GM23248 (cell line): ENCODE data around the gene TMEM151B. TPM values are rescaled to one million over a fixed set of nuclear protein-coding genes. Genes with fewer than 3 reads are reported as not detected.
"Not testable (repeated sequence)": the region's sequence is repeated elsewhere in the genome, so short reads cannot be mapped to it uniquely, and the experiment has no call there.

Source experiments
- DNase-seq: peaks from one replicate; pipeline ENCODE4 v3.0.0-alpha.2; 2015
- H2AFZ ChIP-seq: fragments of 200-600 bp; sonication (generic); 2 replicates; pipeline ENCODE4 v1.6.1; 2016; ENCODE audit warnings: antibody characterized with exemption
- H3F3A ChIP-seq: fragments of 200-600 bp; sonication (generic); 2 replicates; pipeline ENCODE4 v1.6.1; 2016; ENCODE audit warnings: mild to moderate bottlenecking, antibody characterized with exemption, mixed run types; ENCODE audit not compliant: insufficient read depth
- H3K27ac ChIP-seq: fragments of 200-600 bp; sonication (generic); 2 replicates; pipeline ENCODE4 v1.5.1; 2016; ENCODE audit warnings: mild to moderate bottlenecking
- H3K27me3 ChIP-seq: fragments of 200-600 bp; sonication (generic); replicated peaks from 2 replicates; pipeline ENCODE4 v1.6.1; 2016; ENCODE audit warnings: mild to moderate bottlenecking; ENCODE audit not compliant: insufficient read depth
- H3K36me3 ChIP-seq: fragments of 200-600 bp; sonication (generic); 2 replicates; pipeline ENCODE4 v1.6.1; 2016; ENCODE audit warnings: low read depth, mild to moderate bottlenecking
- H3K4me1 ChIP-seq: fragments of 200-600 bp; sonication (generic); 2 replicates; pipeline ENCODE4 v1.6.1; 2016; ENCODE audit warnings: mild to moderate bottlenecking; ENCODE audit not compliant: insufficient read depth
- H3K4me2 ChIP-seq: fragments of 200-600 bp; sonication (generic); one replicate; pipeline ENCODE4 v1.6.1; 2016; ENCODE audit warnings: mild to moderate bottlenecking; ENCODE audit not compliant: unreplicated experiment
- H3K4me3 ChIP-seq: fragments of 200-600 bp; sonication (generic); 2 replicates; pipeline ENCODE4 v1.5.1; 2016; ENCODE audit warnings: mild to moderate bottlenecking
- H3K79me2 ChIP-seq: fragments of 200-600 bp; sonication (generic); 2 replicates; pipeline ENCODE4 v1.6.1; 2016; ENCODE audit warnings: mild to moderate bottlenecking; ENCODE audit not compliant: insufficient read depth
- H3K9ac ChIP-seq: fragments of 200-600 bp; sonication (generic); 2 replicates; pipeline ENCODE4 v1.6.1; 2016; ENCODE audit warnings: mild to moderate bottlenecking
- H3K9me2 ChIP-seq: fragments of 200-600 bp; sonication (generic); 2 replicates; pipeline ENCODE4 v1.6.1; 2016; ENCODE audit warnings: mixed run types, mild to moderate bottlenecking, moderate library complexity; ENCODE audit not compliant: insufficient read depth
- H3K9me3 ChIP-seq: fragments of 200-600 bp; sonication (generic); one replicate; pipeline ENCODE4 v1.6.1; 2017; ENCODE audit warnings: low read depth
- H4K20me1 ChIP-seq: fragments of 200-600 bp; sonication (generic); 2 replicates; pipeline ENCODE4 v1.6.0; 2016; ENCODE audit not compliant: insufficient read depth
- EZH2 ChIP-seq: fragments of 200-600 bp; sonication (generic); IDR thresholded peaks from 2 replicates; pipeline ENCODE4 v1.6.1; 2018; ENCODE audit warnings: antibody characterized with exemption, mild to moderate bottlenecking; ENCODE audit not compliant: insufficient read depth, poor library complexity, severe bottlenecking
- EZH2phosphoT487 ChIP-seq: fragments of 200-600 bp; sonication (generic); IDR thresholded peaks from 2 replicates; pipeline ENCODE4 v1.6.1; 2018; ENCODE audit warnings: antibody characterized with exemption, moderate library complexity, mild to moderate bottlenecking, low read depth; ENCODE audit not compliant: insufficient read depth
- whole genome bisulfite sequencing, 2 experiments: methylation state at CpG; one replicate each; pipeline ENCODE4 v1.1.6; 2015 to 2017; ENCODE audit warnings: low lambda C conversion rate in 2 of 2, low coverage in 1 of 2; ENCODE audit errors: missing lambda C conversion rate in 2 of 2; 5-methylcytosine and 5-hydroxymethylcytosine counted together
- in situ Hi-C: fragments of 300-500 bp; cut with MboI; formaldehyde crosslinking; loops from 2 replicates; pipeline ENCODE4 v1.15.0; 2020
- polyA plus RNA-seq: library from polyadenylated mRNA; unstranded; fragments of >200 nt; fragmentation: Nextera tagmentation; extraction: Ambion mirVana; gene quantifications from 2 replicates; pipeline ENCODE4 v1.2.1, GENCODE V29; 2016
- total RNA-seq: library from RNA; depleted of rRNA; stranded (reverse); fragments of >200 nt; shearing (Covaris generic); gene quantifications from 2 replicates; pipeline ENCODE4 v1.2.3, GENCODE V29; 2014

TMEM151B gene
- total and polyA plus RNA-seq, 2 experiments from 2014 or later = not detected

DNA sequence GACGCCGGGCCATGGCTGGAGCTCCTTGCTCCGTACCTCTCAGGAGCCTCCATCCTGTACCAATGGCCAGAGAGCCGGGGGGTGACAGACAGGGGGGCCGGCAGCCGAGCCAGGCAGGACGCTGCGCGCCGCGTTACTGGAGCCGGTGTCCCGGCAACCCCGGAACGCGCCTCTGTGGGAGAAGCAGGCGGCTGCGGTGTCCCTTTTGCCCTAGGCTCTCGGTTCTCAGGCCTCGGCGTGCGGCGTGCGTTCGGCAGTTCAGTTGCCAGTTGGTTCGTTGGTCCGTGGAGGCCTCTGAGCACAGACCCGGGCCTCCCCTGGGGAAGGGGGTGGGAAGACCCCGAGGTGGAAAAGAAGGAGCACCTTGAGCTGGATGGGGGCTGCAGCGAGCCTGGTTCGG, 72.2 kb downstream of the TMEM151B start, which contains the start of gene SPATS1:
Gene SPATS1, plus strand, starts transcription at position 162 of the 400 bp plus-strand sequence. CDS start 446 bp downstream, outside the sequence.
- peaks cover 47% of the 10 kb centered on the region for H3K27me3 ChIP-seq
- H3K36me3 ChIP-seq = no peaks in the 10 kb centered on the region
- H3K4me2 ChIP-seq = peak within 1 kb of the TSS; percentile 70
- H4K20me1 ChIP-seq = no peaks in the 10 kb centered on the region
- H2AFZ ChIP-seq = peak within 1 kb of the TSS; percentile 34; the same call in 1 of the 2 replicates
- peak within 1 kb of the TSS; percentile 55 for H3K4me3 ChIP-seq
- H3K9me2 ChIP-seq = no peaks in the 10 kb centered on the region
- H3K4me1 ChIP-seq = no peaks in the 10 kb centered on the region
- H3K27ac ChIP-seq = no peak within 1 kb of the TSS
- no peaks in the 10 kb centered on the region for H3K9me3 ChIP-seq
- no peaks in the 10 kb centered on the region for H3K79me2 ChIP-seq
- 3% methylated on average over 26 to 28 of the region's 31 CpGs for WGBS, 2 experiments
- peak; percentile 46 for DNase-seq
- in situ Hi-C loops = no loop called here
- H3F3A ChIP-seq = no peaks in the 10 kb centered on the region
- TF ChIP-seq EZH2 = no peak
- no peak for TF ChIP-seq EZH2phosphoT487
- H3K9ac ChIP-seq = no peak within 1 kb of the TSS

DNA sequence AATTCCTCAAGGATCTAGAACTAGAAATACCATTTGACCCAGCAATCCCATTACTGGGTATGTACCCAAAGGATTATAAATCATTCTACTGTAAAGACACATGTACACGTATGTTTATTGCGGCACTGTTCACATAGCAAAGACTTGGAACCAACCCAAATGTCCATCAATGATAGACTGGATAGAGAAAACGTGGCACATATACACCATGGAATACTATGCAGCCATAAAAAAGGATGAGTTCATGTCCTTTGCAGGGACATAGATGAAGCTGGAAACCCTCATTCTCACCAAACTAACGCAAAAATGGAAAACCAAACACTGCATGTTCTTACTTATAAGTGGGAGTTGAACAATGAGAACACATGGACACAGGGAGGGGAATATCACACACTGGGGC, 76.6 kb downstream of the TMEM151B start:
- DNase-seq, H3K4me2 ChIP-seq, H3K9ac ChIP-seq, H3K79me2 ChIP-seq, H4K20me1 ChIP-seq, H3F3A ChIP-seq, H3K4me3 ChIP-seq, H3K9me3 ChIP-seq, H3K27ac ChIP-seq, H3K4me1 ChIP-seq, H3K9me2 ChIP-seq, H2AFZ ChIP-seq, H3K36me3 ChIP-seq, in situ Hi-C loops: not testable (repeated sequence)
- peaks cover 41% of the 10 kb centered on the region for H3K27me3 ChIP-seq
- WGBS, 2 experiments = 56 to 63% methylated on average over 4 of the region's 4 CpGs

DNA sequence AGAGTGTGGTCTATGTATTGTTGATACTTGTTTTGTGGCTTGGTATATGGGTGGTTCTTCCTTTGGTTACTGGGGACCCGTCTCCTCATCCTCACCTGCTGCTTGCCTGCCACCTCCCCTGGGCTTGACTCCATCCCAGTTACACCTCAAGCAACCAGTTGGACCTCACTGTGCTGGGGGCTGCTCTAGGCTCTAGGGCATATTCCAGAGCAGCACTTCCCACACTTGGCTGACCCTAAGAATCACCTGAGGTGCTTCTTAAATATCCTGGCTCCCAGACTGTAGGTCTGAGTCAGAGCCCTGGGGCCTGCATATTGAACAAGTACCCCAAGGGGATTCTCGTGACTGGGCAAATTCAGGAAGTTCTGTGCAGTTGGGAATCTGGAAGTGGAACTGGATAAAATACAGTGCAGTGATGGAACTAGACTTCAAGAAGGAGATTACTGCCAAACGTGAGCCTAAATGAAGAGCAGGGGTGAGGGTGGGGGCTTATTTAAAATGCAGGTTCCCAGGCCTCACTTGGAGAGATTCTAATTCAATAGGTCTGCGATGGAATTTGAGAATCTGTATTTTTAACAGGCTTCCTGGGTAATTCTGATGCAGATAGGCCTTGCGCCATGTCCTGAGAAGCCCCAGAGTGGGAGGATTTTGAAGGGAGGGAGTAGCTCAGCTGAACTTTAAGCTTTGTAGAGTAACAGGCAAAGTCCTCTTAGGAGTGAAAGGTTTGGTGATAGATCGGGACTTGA, 79.8 kb downstream of the TMEM151B start:
- in situ Hi-C loops = no loop called here
- Histone ChIP-seq H4K20me1 (no peaks in the 10 kb centered on the region), H3F3A (0 out of 2 replicates have a peak, but pooled peaks cover 4% of the 10 kb centered on the region), H3K9ac (no peak overlapping the region), H3K27ac (no peak overlapping the region), H3K9me2 (no peaks in the 10 kb centered on the region), H3K9me3 (no peaks in the 10 kb centered on the region), H3K36me3 (no peaks in the 10 kb centered on the region), H2AFZ (no peak overlapping the region), H3K4me1 (no peaks in the 10 kb centered on the region), H3K4me3 (no peak overlapping the region), H3K27me3 (peaks cover 10% of the 10 kb centered on the region; the same call in 1 of the 2 replicates), H3K4me2 (no peak overlapping the region), H3K79me2 (no peaks in the 10 kb centered on the region)
- no peak for TF ChIP-seq EZH2
- TF ChIP-seq EZH2phosphoT487 = no peak
- no peak for DNase-seq
- WGBS, 2 experiments = 64 to 68% methylated on average over 6 of the region's 6 CpGs

DNA sequence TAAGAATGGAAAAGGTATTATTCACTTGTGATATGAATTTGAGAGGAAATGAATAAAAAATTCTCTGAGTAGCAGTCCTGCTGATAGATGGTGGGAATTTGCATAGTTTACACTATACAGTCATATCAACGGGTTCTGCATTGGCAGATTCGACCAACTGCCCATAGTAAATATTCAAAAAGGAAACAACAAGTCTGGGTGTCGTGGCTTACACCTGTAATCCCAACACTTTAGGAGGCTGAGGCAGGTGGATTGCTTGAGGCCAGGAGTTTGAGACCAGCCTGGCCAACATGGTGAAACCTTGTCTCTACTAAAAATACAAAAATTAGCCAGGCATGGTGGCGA, 80.4 kb downstream of the TMEM151B start:
- H3K9ac ChIP-seq, H3K9me3 ChIP-seq, H3K4me2 ChIP-seq, H3K79me2 ChIP-seq, H3K4me1 ChIP-seq, H2AFZ ChIP-seq, H3K36me3 ChIP-seq, DNase-seq, H4K20me1 ChIP-seq, in situ Hi-C loops, H3K27ac ChIP-seq, H3K4me3 ChIP-seq, H3F3A ChIP-seq, H3K9me2 ChIP-seq, H3K27me3 ChIP-seq: not testable (repeated sequence)
- WGBS, 2 experiments = 54 to 67% methylated on average over 4 of the region's 4 CpGs

DNA sequence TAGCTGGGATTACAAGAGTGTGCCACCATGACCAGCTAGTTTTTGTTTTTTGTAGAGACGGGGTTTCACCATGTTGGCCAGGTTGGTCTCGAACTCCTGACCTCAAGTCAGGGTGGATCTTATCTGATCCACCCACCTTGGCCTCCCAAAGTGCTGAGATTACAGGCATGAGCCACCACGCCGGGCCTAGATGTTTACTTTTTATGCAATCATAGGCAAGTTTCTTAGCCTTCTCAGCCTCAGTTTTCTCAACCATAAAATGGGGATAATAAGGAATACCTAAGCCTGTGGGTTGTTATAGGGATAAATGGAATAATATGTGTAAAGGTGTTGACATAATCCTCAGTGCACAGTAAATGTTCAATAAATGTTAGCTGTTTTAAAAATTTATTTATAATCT, 82.0 kb downstream of the TMEM151B start:
- H3K4me1 ChIP-seq = no peaks in the 10 kb centered on the region
- H3K9me3 ChIP-seq = no peaks in the 10 kb centered on the region
- H3K9me2 ChIP-seq = no peaks in the 10 kb centered on the region
- WGBS, 2 experiments = 78 to 84% methylated on average over 4 of the region's 4 CpGs
- in situ Hi-C loops = no loop called here
- no peak overlapping the region for H3K4me3 ChIP-seq
- no peaks in the 10 kb centered on the region; the same call in 1 of the 2 replicates for H3K27me3 ChIP-seq
- 0 out of 2 replicates have a peak, but pooled peaks cover 4% of the 10 kb centered on the region for H3F3A ChIP-seq
- no peak for DNase-seq
- no peak overlapping the region for H2AFZ ChIP-seq
- H4K20me1 ChIP-seq = no peaks in the 10 kb centered on the region
- H3K36me3 ChIP-seq = no peaks in the 10 kb centered on the region
- no peak overlapping the region for H3K27ac ChIP-seq
- no peak overlapping the region for H3K9ac ChIP-seq
- no peaks in the 10 kb centered on the region for H3K79me2 ChIP-seq
- no peak overlapping the region for H3K4me2 ChIP-seq
- no peak for TF ChIP-seq EZH2phosphoT487
- TF ChIP-seq EZH2 = no peak
